Femur (tissue), 1 donor: Measurements from ENCODE around the gene NOS1AP.

Experiments used
- DNase-seq: peaks from one replicate; pipeline ENCODE4 v3.0.0-alpha.2; 2017

The NOS1AP gene

GRCh38 chr1:162303004-162303344 is 233.5 kb downstream of the NOS1AP start:
- DNase-seq = no peak

- no peak for DNase-seq
Measured at GRCh38 chr1:162304736-162305135, 235.2 kb downstream of the NOS1AP start.

- no peak for DNase-seq
Measured at GRCh38 chr1:162305969-162306368, 236.5 kb downstream of the NOS1AP start.

- DNase-seq = no peak
Measured at GRCh38 chr1:162310337-162310736, 240.8 kb downstream of the NOS1AP start.

- no peak for DNase-seq
Measured at GRCh38 chr1:162314206-162314605, 244.7 kb downstream of the NOS1AP start.

- no peak for DNase-seq
Measured at GRCh38 chr1:162315673-162316072, 246.2 kb downstream of the NOS1AP start.

- no peak for DNase-seq
Measured at GRCh38 chr1:162316187-162316586, 246.7 kb downstream of the NOS1AP start.

GRCh38 chr1:162317621-162318020 is 248.1 kb downstream of the NOS1AP start:
- no peak for DNase-seq

- DNase-seq = no peak
Measured at GRCh38 chr1:162319493-162320175, 250.1 kb downstream of the NOS1AP start.

GRCh38 chr1:162321809-162322422 is 252.4 kb downstream of the NOS1AP start:
- no peak for DNase-seq

GRCh38 chr1:162323023-162323422 is 253.5 kb downstream of the NOS1AP start:
- DNase-seq = no peak

GRCh38 chr1:162324396-162324795 is 254.9 kb downstream of the NOS1AP start:
- DNase-seq = no peak

- DNase-seq = no peak
Measured at GRCh38 chr1:162326559-162326958, 257.1 kb downstream of the NOS1AP start.

- DNase-seq = no peak
Measured at GRCh38 chr1:162327144-162327787, 257.8 kb downstream of the NOS1AP start.

GRCh38 chr1:162327788-162328165 is 258.3 kb downstream of the NOS1AP start:
- no peak for DNase-seq

GRCh38 chr1:162328512-162328911 is 259.0 kb downstream of the NOS1AP start:
- DNase-seq = no peak

GRCh38 chr1:162329826-162330225 is 260.3 kb downstream of the NOS1AP start:
- DNase-seq = no peak

- no peak for DNase-seq
Measured at GRCh38 chr1:162333991-162334390, 264.5 kb downstream of the NOS1AP start.

- peak; percentile 72 for DNase-seq
Measured at GRCh38 chr1:162335126-162335525, 265.6 kb downstream of the NOS1AP start.

GRCh38 chr1:162336621-162337285 is 267.3 kb downstream of the NOS1AP start:
- no peak for DNase-seq

- DNase-seq = no peak
Measured at GRCh38 chr1:162342452-162342983, 273.0 kb downstream of the NOS1AP start.

GRCh38 chr1:162343470-162343869 is 274.0 kb downstream of the NOS1AP start:
- no peak for DNase-seq

GRCh38 chr1:162347281-162347680 is 277.8 kb downstream of the NOS1AP start:
- DNase-seq = no peak
